ENCODE results near the gene ATP1A2.

- TF ChIP-seq CTCF (IDR thresholded peaks at IDR 0.05) (no peak), POLR2A (IDR thresholded peaks at IDR 0.05) (no peak), POLR2AphosphoS5 (IDR thresholded peaks at IDR 0.05; ENCODE audit: insufficient read depth in 1 of 2, low read depth in 1 of 2) (no peak)
These were observed 44.3 kb upstream of the ATP1A2 start for GRCh38 chr1:160071289-160071688.

Measured in vagina (tissue), 2 donors.